ENCODE data around the gene EPAS1. TPM values are rescaled to one million over a fixed set of nuclear protein-coding genes. Genes with fewer than 3 reads are reported as not detected.

The EPAS1 gene
- total and polyA plus RNA-seq, 9 of the 15 experiments (the other 6 are each of a cell fraction or from before 2014, with no cell fraction given) = 0.25 to 11.2 (median 4.1) TPM

DNA sequence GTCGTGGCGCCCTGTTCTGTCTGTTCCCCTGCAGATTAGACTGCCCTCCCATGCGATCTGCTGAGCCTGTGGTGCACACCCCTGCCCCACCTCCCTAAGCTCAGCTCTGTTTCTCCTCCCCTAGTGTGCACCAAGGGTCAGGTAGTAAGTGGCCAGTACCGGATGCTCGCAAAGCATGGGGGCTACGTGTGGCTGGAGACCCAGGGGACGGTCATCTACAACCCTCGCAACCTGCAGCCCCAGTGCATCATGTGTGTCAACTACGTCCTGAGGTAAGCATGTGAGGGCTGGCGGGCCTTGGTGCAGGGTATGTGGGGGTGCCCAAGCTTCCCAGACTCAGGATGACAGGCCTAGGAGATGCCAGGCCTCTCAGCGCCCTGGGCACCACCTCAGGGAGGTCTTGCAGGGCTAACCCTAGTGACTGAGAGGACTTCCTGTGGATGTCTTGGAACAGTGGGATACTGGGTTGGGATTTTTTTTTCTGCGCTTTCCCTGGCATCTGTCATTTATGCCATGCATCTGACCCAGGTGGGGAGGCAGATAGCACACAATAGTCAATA lies 78.4 kb downstream of the EPAS1 start:
- 87% methylated on average over 11 of the region's 12 CpGs for WGBS (ENCODE audit: insufficient coverage, low coverage, missing lambda C conversion rate)
- in situ Hi-C loops (cut with MboI) (loop anchor here (10.0 kb wide), 1 partner anchor 361 kb away; no protein-coding TSS in a partner anchor), intact Hi-C loops (cut with micrococcal nuclease) (no loop called here)
- peaks cover 0 to 9% of the 10 kb centered on the region in 2 experiments; a peak in 2 of 5 replicates for H3K4me1 ChIP-seq (replicated peaks in 1 of 2; ENCODE audit: control insufficient read depth in 2 of 2, insufficient read depth in 2 of 2, low read length in 2 of 2)
- H3K27me3 ChIP-seq (ENCODE audit: control insufficient read depth in 2 of 2, insufficient read depth in 2 of 2, low read length in 2 of 2) = no peaks in the 10 kb centered on the region
- no peaks in the 10 kb centered on the region for H4K20me1 ChIP-seq (replicated peaks; ENCODE audit: control insufficient read depth, insufficient read depth, low read length)
- no peaks in the 10 kb centered on the region for H3K79me2 ChIP-seq (ENCODE audit: control insufficient read depth, insufficient read depth, low read length)
- H3K4me2 ChIP-seq (ENCODE audit: insufficient read depth, low read length) = no peak overlapping the region
- CTCF ChIA-PET (ENCODE audit: low intra/inter-chr PET ratio) = no interaction called here
- no peaks in the 10 kb centered on the region for H3K9me3 ChIP-seq (replicated peaks; ENCODE audit: control insufficient read depth, insufficient read depth, low read depth, low read length)
- ATAC-seq (no peak), FAIRE-seq (no peak), DNase-seq (ENCODE audit: extremely low read depth in 1 of 4, low spot score in 3 of 4) (no peak)
- H3K9ac ChIP-seq (ENCODE audit: insufficient read depth in 1 of 2, low read depth in 2 of 2, low read length in 2 of 2) = no peak overlapping the region; a peak in 1 of 4 replicates
- H3K9me1 ChIP-seq (ENCODE audit: control insufficient read depth, insufficient read depth, low read length) = no peaks in the 10 kb centered on the region
- TF ChIP-seq, protein P1, sequence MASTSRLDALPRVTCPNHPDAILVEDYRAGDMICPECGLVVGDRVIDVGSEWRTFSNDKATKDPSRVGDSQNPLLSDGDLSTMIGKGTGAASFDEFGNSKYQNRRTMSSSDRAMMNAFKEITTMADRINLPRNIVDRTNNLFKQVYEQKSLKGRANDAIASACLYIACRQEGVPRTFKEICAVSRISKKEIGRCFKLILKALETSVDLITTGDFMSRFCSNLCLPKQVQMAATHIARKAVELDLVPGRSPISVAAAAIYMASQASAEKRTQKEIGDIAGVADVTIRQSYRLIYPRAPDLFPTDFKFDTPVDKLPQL (IDR thresholded peaks at IDR 0.05; ENCODE audit: extremely low read depth, insufficient read length) = no peak
- TF ChIP-seq GATAD2A (IDR thresholded peaks at IDR 0.05) (no peak), COPS2 (conservative IDR thresholded peaks at IDR 0.05) (no peak), HIVEP1 (CRISPR knock-in tag; IDR thresholded peaks at IDR 0.05) (no peak), ZNF408 (CRISPR knock-in tag; IDR thresholded peaks at IDR 0.05; ENCODE audit: low read depth) (no peak), POLR2G (IDR thresholded peaks at IDR 0.05; ENCODE audit: low read depth, low read length) (0 out of 2 replicates have a peak, but pooled peaks have one; percentile 32)
- no peak overlapping the region for H2AFZ ChIP-seq (ENCODE audit: low read depth, low read length)
- POLR2A ChIA-PET = interaction anchor here (0.5 to 0.6 kb wide), 2 partner anchors 380 to 449 kb away, joined by 3 to 4 read pairs; no protein-coding TSS in a partner anchor
- no peak overlapping the region for H3K27ac ChIP-seq (ENCODE audit: extremely low read depth, low read depth, low read length)
- H3K4me3 ChIP-seq = no peak overlapping the region
- no TSS peak for BruUV-seq (replicated peaks)
- peaks cover 9% of the 10 kb centered on the region; the same call in 1 of the 3 replicates for H3K36me3 ChIP-seq (ENCODE audit: control insufficient read depth, insufficient read depth, low read length)
